GM13976 (cell line): Measurements from ENCODE around the gene GLI3.
A peak's percentile ranks its signal among the peaks of the same experiment; 100 is the strongest.

ENCODE experiments used
- DNase-seq: peaks from one replicate; pipeline ENCODE4 v3.0.0; 2012; ENCODE audit warnings: low spot score
- CTCF ChIP-seq: IDR thresholded peaks from 2 replicates; pipeline ENCODE4 v1.5.1; 2012; ENCODE audit warnings: borderline replicate concordance, mild to moderate bottlenecking; ENCODE audit not compliant: insufficient read depth; ENCODE audit errors: extremely low read depth, missing control alignments, control extremely low read depth
- in situ Hi-C: fragments of 300-500 bp; cut with MboI; formaldehyde crosslinking; loops from one replicate; pipeline ENCODE4 v1.12.0; 2022; ENCODE audit warnings: low sequenced_read_pairs, mixed read lengths, inconsistent platforms; ENCODE audit not compliant: unreplicated experiment

Gene GLI3

DNA sequence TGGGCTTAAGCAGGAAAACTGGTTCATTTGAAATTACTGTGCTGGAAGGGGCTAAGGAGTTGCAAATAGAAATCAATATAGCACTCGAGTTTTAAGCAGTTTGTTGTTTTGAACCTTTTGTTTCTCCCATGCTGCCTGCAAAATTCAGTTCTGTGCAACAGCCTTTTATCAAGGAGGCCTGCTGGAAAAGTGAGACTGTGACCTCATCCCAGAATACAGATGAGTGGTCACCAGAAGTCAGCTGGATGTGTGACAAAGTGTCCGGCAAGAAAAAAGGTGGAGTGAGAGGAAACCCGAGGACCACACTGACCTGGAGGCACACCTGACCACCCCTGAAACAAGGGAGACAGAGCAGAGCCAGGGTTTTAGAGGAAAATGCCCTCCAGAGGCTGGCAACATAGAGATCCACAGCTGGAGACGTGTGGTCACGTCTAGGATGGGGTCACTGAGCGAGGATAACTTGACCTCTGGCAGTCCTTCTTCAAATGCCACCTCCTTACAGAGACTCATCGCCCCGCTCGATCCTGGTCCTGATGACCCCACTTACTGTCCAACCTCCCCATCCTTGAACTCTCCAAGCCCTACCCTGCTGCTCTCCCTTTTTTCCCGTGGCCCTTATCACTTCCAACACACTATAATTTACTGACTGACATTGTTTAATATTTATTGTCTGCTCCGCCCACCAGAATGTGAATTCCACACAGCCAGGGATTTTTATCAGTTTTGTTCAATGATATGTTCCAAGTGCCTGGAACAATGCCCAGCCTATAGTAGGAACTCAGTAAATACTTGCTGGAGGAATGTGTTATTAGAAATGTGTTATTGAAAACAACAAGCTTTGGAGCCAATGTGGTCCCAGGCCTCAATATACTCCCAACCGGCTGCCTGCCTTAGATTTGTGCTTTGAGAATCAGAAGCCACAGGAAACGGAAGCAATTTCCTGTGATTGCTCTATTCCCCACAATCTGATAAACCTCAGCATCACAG lies 243.8 kb downstream of the GLI3 start:
- TF ChIP-seq CTCF = no peak
- no peak for DNase-seq
- in situ Hi-C loops = loop anchor here (25.0 kb wide), 1 partner anchor 694 kb away; no protein-coding TSS in a partner anchor

DNA sequence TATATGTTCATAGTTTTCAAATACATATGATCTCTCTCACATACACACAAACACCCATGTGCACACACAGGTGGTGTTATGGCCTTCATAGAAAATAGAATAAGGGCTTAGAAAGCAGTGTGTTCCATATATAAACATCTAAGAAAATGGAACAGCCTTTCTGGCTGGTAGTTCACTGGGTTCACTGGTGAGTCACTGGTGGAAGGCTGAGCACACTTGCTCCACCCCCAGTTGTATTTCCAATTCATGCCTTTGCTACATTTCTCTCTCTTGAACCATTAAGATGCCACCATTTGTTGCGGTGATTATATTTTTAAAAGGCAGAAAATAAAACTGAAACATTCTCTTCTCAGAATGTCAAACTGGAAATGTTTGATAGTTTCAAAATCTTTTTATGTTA lies 252.1 kb downstream of the GLI3 start:
- no peak for TF ChIP-seq CTCF
- in situ Hi-C loops = loop anchor here (25.0 kb wide), 1 partner anchor 702 kb away; no protein-coding TSS in a partner anchor
- DNase-seq = no peak

- DNase-seq = no peak
- TF ChIP-seq CTCF = no peak
- in situ Hi-C loops = loop anchor here (25.0 kb wide), 1 partner anchor 706 kb away; no protein-coding TSS in a partner anchor
Observed at GRCh38 chr7:41981046-41982040, 255.7 kb downstream of the GLI3 start.

GRCh38 chr7:41979834-41980307 lies 257.1 kb downstream of the GLI3 start:
- DNase-seq = no peak
- peak; percentile 30 for TF ChIP-seq CTCF
- in situ Hi-C loops = loop anchor here (25.0 kb wide), 1 partner anchor 707 kb away; no protein-coding TSS in a partner anchor

GRCh38 chr7:41978858-41979257 lies 258.2 kb downstream of the GLI3 start:
- in situ Hi-C loops = loop anchor here (25.0 kb wide), 1 partner anchor 708 kb away; no protein-coding TSS in a partner anchor
- TF ChIP-seq CTCF = no peak

DNA sequence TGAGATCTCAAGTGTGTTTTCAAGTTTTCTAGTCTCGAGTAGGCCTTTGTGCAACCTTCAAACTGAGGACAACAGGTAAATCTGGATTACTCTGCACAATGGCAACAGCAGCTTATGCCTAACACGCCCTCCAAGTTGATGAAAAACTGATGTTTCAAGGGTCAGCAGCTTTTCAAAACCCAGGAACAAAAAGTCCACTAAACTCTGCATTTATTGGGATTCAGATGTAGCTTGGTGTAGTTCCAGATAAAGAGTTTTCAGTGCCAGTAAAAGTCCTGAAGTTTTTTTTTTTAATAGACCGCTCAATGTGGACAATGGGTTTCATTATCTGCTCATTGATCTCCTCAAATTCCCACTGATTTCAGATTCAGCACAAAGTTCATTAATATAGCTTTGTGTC lies 259.3 kb downstream of the GLI3 start:
- no peak for DNase-seq
- no peak for TF ChIP-seq CTCF
- in situ Hi-C loops = loop anchor here (25.0 kb wide), 1 partner anchor 710 kb away; no protein-coding TSS in a partner anchor

More at GRCh38 chr7:41978858-41979257, 258.2 kb downstream of the GLI3 start:
- no peak for DNase-seq
